ENCODE results near the gene MKKS. TPM values are rescaled to one million over a fixed set of nuclear protein-coding genes. Genes with fewer than 3 reads are reported as not detected.
A peak's percentile ranks its signal among the peaks of the same experiment; 100 is the strongest.

MKKS gene
- total and polyA plus RNA-seq, 9 of the 15 experiments (the other 6 are each of a cell fraction or from before 2014, with no cell fraction given) = 6.8 to 26.8 (median 12.0) TPM

GRCh38 chr20:10447028-10447427, 13.0 kb upstream of the MKKS start:
- in situ Hi-C loops (cut with MboI) = no loop called here
- no peaks in the 10 kb centered on the region for H3K9me1 ChIP-seq (ENCODE audit: control insufficient read depth, insufficient read depth, low read length)
- peak; percentile 25 to 36 (median 28) for DNase-seq (ENCODE audit: extremely low read depth in 1 of 4, low spot score in 3 of 4)
- WGBS (ENCODE audit: insufficient coverage, low coverage, missing lambda C conversion rate) = 8% methylated on average over 3 of the region's 3 CpGs
- peak overlapping the region; percentile 48; the same call in 1 of the 2 replicates for H3K4me2 ChIP-seq (ENCODE audit: insufficient read depth, low read length)
- H3K79me2 ChIP-seq (ENCODE audit: control insufficient read depth, insufficient read depth, low read length) = peaks cover 19% of the 10 kb centered on the region; the same call in 2 of the 3 replicates
- no peaks in the 10 kb centered on the region for H3K36me3 ChIP-seq (ENCODE audit: control insufficient read depth, insufficient read depth, low read length)
- H4K20me1 ChIP-seq (replicated peaks; ENCODE audit: control insufficient read depth, insufficient read depth, low read length) = no peaks in the 10 kb centered on the region
- no peak overlapping the region for H3K9ac ChIP-seq (ENCODE audit: insufficient read depth in 1 of 2, low read depth in 2 of 2, low read length in 2 of 2)
- no peak overlapping the region for H2AFZ ChIP-seq (ENCODE audit: low read depth, low read length)
- ChIA-PET POLR2A (no interaction called here), CTCF (ENCODE audit: low intra/inter-chr PET ratio) (no interaction called here)
- intact Hi-C loops (cut with micrococcal nuclease) = no loop called here
- H3K27ac ChIP-seq (ENCODE audit: extremely low read depth, low read depth, low read length) = peak overlapping the region; percentile 44; the same call in 2 of the 3 replicates
- H3K4me3 ChIP-seq = no peak overlapping the region
- peaks cover 0 to 12% of the 10 kb centered on the region in 2 experiments; a peak in 3 of 5 replicates for H3K4me1 ChIP-seq (replicated peaks in 1 of 2; ENCODE audit: control insufficient read depth in 2 of 2, insufficient read depth in 2 of 2, low read length in 2 of 2)
- no peaks in the 10 kb centered on the region for H3K9me3 ChIP-seq (replicated peaks; ENCODE audit: control insufficient read depth, insufficient read depth, low read depth, low read length)
- no peak for FAIRE-seq
- no TSS peak for BruUV-seq (replicated peaks)
- peak; percentile 79 for ATAC-seq
- H3K27me3 ChIP-seq (ENCODE audit: control insufficient read depth in 2 of 2, insufficient read depth in 2 of 2, low read length in 2 of 2) = no peaks in the 10 kb centered on the region
- TF ChIP-seq ZNF512 (tag; IDR thresholded peaks at IDR 0.05) (no peak), JUND (IDR thresholded peaks at IDR 0.05; ENCODE audit: borderline replicate concordance, low read depth, low read length) (peak; percentile 86), JUND (tag; IDR thresholded peaks at IDR 0.05; ENCODE audit: borderline replicate concordance, low read depth, low read length) (peak; percentile 75; the same call in 1 of the 3 replicates), KDM1A (IDR thresholded peaks at IDR 0.05) (no peak), ZNF592 (IDR thresholded peaks at IDR 0.05) (peak; percentile 68; the same call in 1 of the 2 replicates), ZNF143 (CRISPR knock-in tag; IDR thresholded peaks at IDR 0.05) (peak; percentile 61), POLR2H (tag; IDR thresholded peaks at IDR 0.05; ENCODE audit: low read depth) (peak; percentile 35; the same call in 1 of the 2 replicates), FOS (IDR thresholded peaks at IDR 0.05; ENCODE audit: extremely low read depth, insufficient read length) (peak; percentile 16), ZNF436 (CRISPR knock-in tag; IDR thresholded peaks at IDR 0.05) (no peak), JUN (IDR thresholded peaks at IDR 0.05; ENCODE audit: borderline replicate concordance, low read depth, low read length) (peak; percentile 68; the same call in 1 of the 2 replicates), JUN (CRISPR knock-in tag; IDR thresholded peaks at IDR 0.05; ENCODE audit: borderline replicate concordance) (no peak), ZFP36 (IDR thresholded peaks at IDR 0.05; ENCODE audit: low read depth, low read length, partially characterized antibody) (no peak), MCM5 (IDR thresholded peaks at IDR 0.05; ENCODE audit: low read depth) (no peak), NR4A1 (CRISPR knock-in tag; IDR thresholded peaks at IDR 0.05) (no peak), NR4A1 (tag; IDR thresholded peaks at IDR 0.05) (no peak), CREBBP (IDR thresholded peaks at IDR 0.05; ENCODE audit: low read depth, low read length) (no peak), HCFC1 (IDR thresholded peaks at IDR 0.05; ENCODE audit: low read depth, low read length) (no peak), NR3C1 (CRISPR knock-in tag; IDR thresholded peaks at IDR 0.05) (no peak), NFRKB (IDR thresholded peaks at IDR 0.05; ENCODE audit: low read depth) (0 out of 2 replicates have a peak, but pooled peaks have one; percentile 19), SMARCA4 (IDR thresholded peaks at IDR 0.05) (peak; percentile 46; the same call in 1 of the 2 replicates)
